OCI-LY7 (cell line): Measurements from ENCODE around the gene DTYMK. TPM values are rescaled to one million over a fixed set of nuclear protein-coding genes. Genes with fewer than 3 reads are reported as not detected.

Experiments
- BruUV-seq: library from RNA; stranded (reverse); fragments of 400-500 nt; replicated peaks from 2 replicates; lab custom pipeline; 2021; lab: Mats Ljungman, UMichigan
- CTCF ChIA-PET: fragments of 300-600 bp; sonication (Branson Sonifier 250); formaldehyde crosslinking; loops from one replicate; lab custom pipeline; 2022; ENCODE audit warnings: antibody characterized with exemption; ENCODE audit not compliant: unreplicated experiment; lab: Charles Lee
- POLR2A ChIA-PET: fragments of 300-600 bp; sonication (Branson Sonifier 250); formaldehyde crosslinking; loops from one replicate; lab custom pipeline; 2022; ENCODE audit warnings: antibody characterized with exemption; lab: Charles Lee
- DNase-seq: peaks from one replicate; pipeline ENCODE4 v3.0.0-alpha.2; 2015; ENCODE audit warnings: low spot score
- H2AFZ ChIP-seq: fragments of 200-600 bp; sonication (generic), shearing (Covaris generic); 2 replicates; pipeline ENCODE4 v1.6.1; 2014; ENCODE audit warnings: mild to moderate bottlenecking, antibody characterized with exemption, low read length, moderate library complexity
- H3K27ac ChIP-seq: fragments of 200-600 bp; sonication (generic); 2 replicates; pipeline ENCODE4 v1.5.1; 2014; ENCODE audit warnings: mixed run types, low read depth, mild to moderate bottlenecking, moderate library complexity, low read length, inconsistent platforms; ENCODE audit not compliant: poor library complexity, severe bottlenecking
- H3K36me3 ChIP-seq: fragments of 200-600 bp; sonication (generic); 2 replicates; pipeline ENCODE4 v1.6.1; 2014; ENCODE audit warnings: mild to moderate bottlenecking, antibody characterized with exemption, low read length, moderate library complexity, mixed read lengths; ENCODE audit not compliant: insufficient read depth
- H3K4me1 ChIP-seq: fragments of 200-600 bp; sonication (generic); 2 replicates; pipeline ENCODE4 v1.5.1; 2014; ENCODE audit warnings: mild to moderate bottlenecking, low read length; ENCODE audit not compliant: insufficient read depth, poor library complexity, severe bottlenecking
- H3K4me2 ChIP-seq: fragments of 200-600 bp; sonication (generic); 2 replicates; pipeline ENCODE4 v1.6.1; 2014; ENCODE audit warnings: mild to moderate bottlenecking, low read length
- H3K4me3 ChIP-seq: fragments of 200-600 bp; sonication (generic); 2 replicates; pipeline ENCODE4 v1.5.1; 2014; ENCODE audit warnings: mild to moderate bottlenecking, low read depth, low read length; ENCODE audit not compliant: poor library complexity, severe bottlenecking
- H3K79me2 ChIP-seq: fragments of 200-600 bp; sonication (generic); 2 replicates; pipeline ENCODE4 v1.6.1; 2016; ENCODE audit warnings: low read depth, mild to moderate bottlenecking, low read length, moderate library complexity, mixed read lengths; ENCODE audit not compliant: insufficient read depth
- H3K9me2 ChIP-seq: fragments of 200-600 bp; sonication (generic); 2 replicates; pipeline ENCODE4 v1.6.1; 2016; ENCODE audit warnings: mild to moderate bottlenecking, low read length, mixed read lengths; ENCODE audit not compliant: insufficient read depth
- H3K9me3 ChIP-seq: fragments of 200-600 bp; sonication (generic); 2 replicates; pipeline ENCODE4 v1.6.1; 2014; ENCODE audit warnings: mild to moderate bottlenecking, mixed run types, low read length, mixed read lengths
- H4K20me1 ChIP-seq: fragments of 200-600 bp; sonication (generic); 2 replicates; pipeline ENCODE4 v1.6.1; 2014; ENCODE audit warnings: mild to moderate bottlenecking, antibody characterized with exemption, low read length, moderate library complexity, mixed read lengths; ENCODE audit not compliant: insufficient read depth
- CTCF ChIP-seq: fragments of 200-600 bp; sonication (generic); conservative IDR thresholded peaks from 2 replicates; pipeline ENCODE4 v1.5.1; 2014; ENCODE audit warnings: mild to moderate bottlenecking, antibody characterized with exemption, low read length, moderate library complexity, mixed read lengths
- EZH2phosphoT487 ChIP-seq: fragments of 200-600 bp; sonication (generic); IDR thresholded peaks from 2 replicates; pipeline ENCODE4 v1.6.1; 2018; ENCODE audit warnings: low read depth, borderline replicate concordance, mild to moderate bottlenecking, mixed run types, antibody characterized with exemption, low read length, moderate library complexity, mixed read lengths
- intact Hi-C: fragments of 100-400 bp; cut with micrococcal nuclease; formaldehyde crosslinking; loops from one replicate; pipeline ENCODE4 v1.10.0; 2022; ENCODE audit not compliant: unreplicated experiment
- total RNA-seq, 2 experiments: library from RNA; depleted of rRNA in 1 of 2; stranded (reverse); fragments of >200 nt in 1 of 2; shearing (Covaris generic) in 1 of 2; gene quantifications; 2 replicates each; pipeline ENCODE4 v1.2.3, GENCODE V29; 2014 to 2022

Gene DTYMK
- total RNA-seq, 2 experiments from 2014 or later = 118 to 129 TPM

- TF ChIP-seq EZH2phosphoT487 = no peak
- TF ChIP-seq CTCF = no peak
- H2AFZ ChIP-seq = no peak overlapping the region
- BruUV-seq = no TSS peak
- no peak for DNase-seq
- H3K9me2 ChIP-seq = no peaks in the 10 kb centered on the region
- H3K4me1 ChIP-seq = no peaks in the 10 kb centered on the region
- H3K9me3 ChIP-seq = no peaks in the 10 kb centered on the region
- peaks cover 67% of the 10 kb centered on the region for H3K36me3 ChIP-seq
- no peak overlapping the region for H3K27ac ChIP-seq
- no peaks in the 10 kb centered on the region for H4K20me1 ChIP-seq
- intact Hi-C loops = no loop called here
- H3K4me2 ChIP-seq = no peak overlapping the region
- H3K4me3 ChIP-seq = no peak overlapping the region
- H3K79me2 ChIP-seq = peaks cover 12% of the 10 kb centered on the region; the same call in 1 of the 2 replicates
- ChIA-PET POLR2A (no interaction called here), CTCF (no interaction called here)
These were observed 33.3 kb downstream of the DTYMK start for GRCh38 chr2:241653210-241653750.

- Histone ChIP-seq H3K36me3 (peaks cover 63% of the 10 kb centered on the region), H4K20me1 (no peaks in the 10 kb centered on the region), H3K79me2 (peaks cover 18% of the 10 kb centered on the region; the same call in 1 of the 2 replicates), H3K4me1 (no peaks in the 10 kb centered on the region), H3K27ac (no peak overlapping the region), H3K4me2 (no peak overlapping the region), H3K4me3 (no peak overlapping the region), H2AFZ (no peak overlapping the region), H3K9me2 (no peaks in the 10 kb centered on the region), H3K9me3 (no peaks in the 10 kb centered on the region)
- DNase-seq = no peak
- POLR2A ChIA-PET = no interaction called here
- no TSS peak for BruUV-seq
- intact Hi-C loops = no loop called here
- TF ChIP-seq CTCF (no peak), EZH2phosphoT487 (no peak)
- CTCF ChIA-PET = no interaction called here
These were observed 33.9 kb downstream of the DTYMK start for GRCh38 chr2:241652722-241653121.

GRCh38 chr2:241652142-241652541 is 34.5 kb downstream of the DTYMK start:
- peaks cover 60% of the 10 kb centered on the region for H3K36me3 ChIP-seq
- no peak overlapping the region for H3K4me3 ChIP-seq
- BruUV-seq = no TSS peak
- CTCF ChIA-PET = no interaction called here
- H3K9me2 ChIP-seq = no peaks in the 10 kb centered on the region
- intact Hi-C loops = no loop called here
- H3K27ac ChIP-seq = no peak overlapping the region
- H3K4me1 ChIP-seq = no peaks in the 10 kb centered on the region
- POLR2A ChIA-PET = no interaction called here
- no peaks in the 10 kb centered on the region for H3K9me3 ChIP-seq
- H2AFZ ChIP-seq = no peak overlapping the region
- TF ChIP-seq EZH2phosphoT487 (no peak), CTCF (no peak)
- no peak for DNase-seq
- H4K20me1 ChIP-seq = no peaks in the 10 kb centered on the region
- H3K4me2 ChIP-seq = no peak overlapping the region
- peaks cover 22% of the 10 kb centered on the region; the same call in 1 of the 2 replicates for H3K79me2 ChIP-seq
